HG02870 (cell line): Measurements from ENCODE around the gene BCAS2.
A peak's percentile ranks its signal among the peaks of the same experiment; 100 is the strongest.
"Not testable (repeated sequence)": the region's sequence is repeated elsewhere in the genome, so short reads cannot be mapped to it uniquely, and the experiment has no call there.

Source experiments
- ATAC-seq: cut with Tn5 transposase; IDR thresholded peaks from one replicate; pipeline ENCODE4 v1.9.1; 2021; ENCODE audit warnings: mild to moderate bottlenecking, moderate library complexity; ENCODE audit not compliant: unreplicated experiment

Gene BCAS2

GRCh38 chr1:114581335-114582287 is at the start of gene BCAS2:
TSS of gene BCAS2 (minus strand) at chr1:114581615. CDS start at chr1:114581591, 24 bp downstream.
- ATAC-seq: peak; percentile 99

DNA sequence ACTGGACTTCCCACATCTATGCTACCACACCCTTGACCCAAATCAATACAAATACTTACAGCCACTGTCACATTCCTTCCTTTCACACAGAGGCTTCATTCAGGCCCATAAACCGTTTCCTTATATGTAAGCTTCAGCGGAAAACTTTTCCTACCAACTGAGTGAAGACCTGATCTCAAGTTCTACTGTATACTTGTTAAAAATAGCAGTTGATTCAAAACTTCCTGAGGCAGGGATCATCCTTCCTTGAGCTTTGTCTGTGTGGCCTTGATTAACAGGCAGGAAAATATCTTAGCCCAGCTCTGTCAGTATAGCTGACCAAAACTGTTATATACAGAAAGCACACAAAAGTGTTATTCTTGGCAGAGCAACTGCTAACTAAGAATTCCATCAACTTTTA is 45.7 kb upstream of the BCAS2 start:
- no peak for ATAC-seq

GRCh38 chr1:114623364-114623763 is 41.9 kb upstream of the BCAS2 start:
- ATAC-seq: no peak

- no peak for ATAC-seq
These were observed 39.0 kb upstream of the BCAS2 start for GRCh38 chr1:114620419-114620818.

DNA sequence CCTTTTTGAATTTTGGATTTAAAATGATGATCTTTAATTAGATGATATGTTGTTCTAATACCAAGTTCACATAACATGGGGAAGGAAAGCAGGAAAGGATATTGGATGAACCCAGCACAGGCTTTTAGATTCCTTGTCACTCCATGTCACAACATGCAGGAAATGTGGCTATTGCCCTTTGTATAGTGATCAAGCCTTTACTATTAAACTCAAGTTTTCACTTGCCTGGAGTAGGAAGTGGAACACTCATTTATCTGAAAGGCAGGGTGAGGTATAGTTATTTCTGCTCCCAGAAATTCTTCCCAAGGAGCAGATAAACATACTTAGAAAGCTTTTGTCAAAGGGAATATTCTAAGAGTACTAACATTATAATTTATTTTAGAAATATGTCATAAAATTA is 37.2 kb upstream of the BCAS2 start:
- ATAC-seq: no peak

DNA sequence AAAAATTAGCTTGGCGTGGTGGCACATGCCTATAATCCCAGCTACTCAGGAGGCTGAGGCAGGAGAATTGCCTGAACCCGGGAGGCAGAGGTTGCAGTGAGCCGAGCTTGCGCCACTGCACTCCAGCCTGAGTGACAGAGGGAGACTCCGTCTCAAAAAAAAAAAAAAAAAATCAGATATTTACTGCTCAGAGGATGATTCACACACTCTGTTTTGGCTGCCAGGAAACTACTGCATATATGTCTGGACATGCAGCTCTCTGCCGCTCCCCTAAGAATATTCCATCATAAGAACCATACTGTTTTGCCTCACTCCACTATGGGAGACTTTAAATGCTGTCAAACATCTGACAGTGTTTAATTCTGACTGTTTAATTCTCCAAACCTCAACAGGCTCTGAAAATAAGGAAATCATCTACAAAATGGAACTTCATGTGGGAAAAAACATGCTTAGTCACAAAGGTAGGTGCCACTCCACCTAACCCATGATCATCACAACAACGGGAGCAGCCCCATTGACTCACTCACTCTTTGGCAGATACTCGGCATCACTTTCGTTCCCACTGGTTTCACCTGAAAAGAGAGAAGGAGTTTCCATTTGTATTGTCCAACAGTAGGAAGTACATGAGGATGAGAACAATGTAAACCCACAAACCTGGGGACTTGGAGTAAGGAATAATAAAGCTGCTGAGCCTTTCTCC is 29.3 kb upstream of the BCAS2 start:
- no peak for ATAC-seq

DNA sequence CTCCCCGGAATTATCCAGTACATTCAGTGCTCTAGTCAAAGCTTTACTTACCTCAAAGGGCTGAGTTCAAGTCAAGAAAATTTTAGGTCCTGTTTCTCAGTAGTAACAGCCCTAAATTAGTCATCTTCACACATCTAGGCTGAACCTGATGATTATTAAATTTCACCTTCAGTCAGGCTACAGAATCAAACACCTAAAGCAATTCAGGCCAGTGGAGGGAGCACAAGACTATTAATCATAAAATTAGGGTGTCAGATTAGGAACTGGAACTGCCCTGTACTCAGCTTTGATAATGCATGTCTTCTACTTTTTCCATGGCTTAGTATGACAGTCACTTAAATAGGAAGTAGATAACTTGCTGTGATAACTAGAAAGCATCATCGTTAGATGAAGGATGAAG is 28.4 kb upstream of the BCAS2 start:
- ATAC-seq: no peak

DNA sequence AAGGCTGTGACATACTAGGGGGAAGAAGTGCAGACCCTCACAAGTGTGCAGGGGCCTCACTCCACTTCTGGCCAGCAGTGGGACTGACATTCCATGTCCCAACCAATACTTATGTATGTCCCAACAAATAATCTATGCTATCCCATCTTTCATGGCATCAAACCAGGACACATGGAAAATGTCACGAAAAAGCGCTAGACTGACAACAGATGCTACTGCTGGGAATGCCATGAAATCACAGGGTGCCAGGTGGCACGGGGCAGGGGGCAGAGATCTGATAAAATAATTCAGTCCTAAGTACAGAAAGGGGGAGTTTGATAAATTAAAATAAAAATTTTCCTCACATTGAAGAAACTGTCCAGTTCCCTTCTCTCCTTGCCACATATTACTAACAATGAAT is 27.6 kb upstream of the BCAS2 start:
- no peak for ATAC-seq

GRCh38 chr1:114607223-114607622 is 25.8 kb upstream of the BCAS2 start:
- no peak for ATAC-seq

DNA sequence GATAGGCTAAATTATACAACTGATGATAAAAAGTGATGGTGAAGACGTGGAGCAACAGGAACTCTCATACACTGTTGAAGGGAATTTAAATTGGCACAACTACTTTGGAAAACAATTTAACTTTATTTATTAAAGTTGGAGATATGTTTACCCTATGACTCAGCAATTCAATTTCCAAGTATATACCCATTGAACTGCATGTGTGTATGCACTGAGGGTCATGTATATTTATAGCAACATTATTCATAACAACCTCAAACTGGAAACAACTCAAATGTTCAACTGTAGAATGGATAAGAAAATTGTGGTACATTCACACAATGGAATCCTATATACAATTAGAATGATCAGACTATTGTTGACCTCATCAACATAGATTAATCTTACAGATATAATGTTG is 16.5 kb upstream of the BCAS2 start:
- no peak for ATAC-seq

DNA sequence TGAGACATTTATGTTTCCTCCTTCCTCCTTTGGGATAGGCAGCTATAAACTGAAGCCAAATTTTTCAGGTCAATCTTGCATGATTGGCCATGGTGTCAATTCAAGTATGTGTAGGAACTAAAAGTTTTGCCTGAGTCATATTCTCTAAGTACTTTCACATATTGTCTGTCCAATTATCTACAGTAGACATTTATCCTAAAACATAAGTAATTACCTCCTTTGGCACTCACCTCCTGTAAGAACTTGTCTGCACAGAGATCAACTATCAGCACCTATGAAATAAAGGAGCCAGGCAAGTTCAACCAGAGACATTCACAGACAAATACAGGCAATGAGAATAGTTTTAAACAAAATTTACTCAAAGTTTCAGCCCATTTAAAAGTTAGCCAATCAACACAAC is 14.2 kb upstream of the BCAS2 start:
- ATAC-seq: no peak

- ATAC-seq: no peak
These were observed 12.6 kb upstream of the BCAS2 start for GRCh38 chr1:114594046-114594445.

GRCh38 chr1:114589122-114589521 is 7.7 kb upstream of the BCAS2 start:
- no peak for ATAC-seq

GRCh38 chr1:114588196-114588689 is 6.8 kb upstream of the BCAS2 start:
- ATAC-seq: no peak

- no peak for ATAC-seq
These were observed 6.0 kb upstream of the BCAS2 start for GRCh38 chr1:114587203-114587991.

- ATAC-seq: no peak
These were observed 5.2 kb upstream of the BCAS2 start for GRCh38 chr1:114586513-114587047.

GRCh38 chr1:114585231-114585630 is 3.8 kb upstream of the BCAS2 start:
- ATAC-seq: no peak

DNA sequence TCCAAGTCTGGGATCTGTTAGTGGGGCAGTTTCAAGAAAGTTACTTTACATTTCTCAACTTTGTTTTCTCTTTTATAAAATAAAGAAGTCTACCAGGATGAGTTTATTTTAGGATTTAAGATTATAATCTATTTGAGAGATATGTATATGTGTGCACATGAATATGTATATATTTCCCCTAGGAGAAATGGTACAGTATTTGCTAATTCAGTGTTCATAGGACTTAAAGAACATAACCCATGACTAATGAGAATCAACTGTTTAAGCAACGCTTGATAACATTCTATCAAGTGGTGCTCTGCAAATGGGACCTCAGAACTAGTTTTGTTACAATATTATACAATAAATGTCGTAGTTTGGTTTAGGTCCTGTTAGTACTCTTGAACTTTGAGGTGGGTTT is 7.0 kb downstream of the BCAS2 start:
- ATAC-seq: no peak

DNA sequence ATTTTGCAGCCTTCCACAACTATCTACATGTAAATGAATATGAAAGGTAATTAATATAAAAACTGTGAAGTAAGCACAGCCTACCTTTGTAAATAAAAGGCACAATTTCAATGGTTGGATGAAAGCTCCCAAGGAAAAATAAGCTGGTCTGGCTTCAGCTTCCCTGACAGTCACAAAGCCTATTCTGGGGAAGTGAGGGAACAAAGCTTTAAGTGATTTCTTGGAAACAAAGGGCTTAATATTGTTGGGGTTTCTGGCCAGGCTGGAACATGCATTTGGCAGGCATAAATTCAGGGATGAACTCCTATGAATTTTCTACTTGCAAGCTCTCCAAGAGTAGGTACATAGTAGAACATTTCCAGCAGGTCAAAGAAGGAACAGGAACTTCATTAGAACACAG is 17.3 kb downstream of the BCAS2 start:
- ATAC-seq: no peak

DNA sequence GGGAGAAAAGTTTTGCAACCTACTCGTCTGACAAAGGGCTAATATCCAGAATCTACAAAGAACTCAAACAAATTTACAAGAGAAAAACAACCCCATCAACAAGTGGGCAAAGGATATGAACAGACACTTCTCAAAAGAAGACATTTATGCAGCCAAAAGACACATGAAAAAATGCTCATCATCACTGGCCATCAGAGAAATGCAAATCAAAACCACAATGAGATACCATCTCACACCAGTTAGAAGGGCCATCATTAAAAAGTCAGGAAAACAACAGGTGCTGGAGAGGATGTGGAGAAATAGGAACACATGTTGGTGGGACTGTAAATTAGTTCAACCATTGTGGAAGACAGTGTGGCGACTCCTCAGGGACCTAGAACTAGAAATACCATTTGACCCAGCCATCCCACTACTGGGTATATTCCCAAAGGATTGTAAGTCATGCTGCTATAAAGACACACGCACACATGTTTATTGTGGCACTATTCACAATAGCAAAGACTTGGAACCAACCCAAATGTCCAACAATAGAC is 18.4 kb downstream of the BCAS2 start:
- ATAC-seq: not testable (repeated sequence)

DNA sequence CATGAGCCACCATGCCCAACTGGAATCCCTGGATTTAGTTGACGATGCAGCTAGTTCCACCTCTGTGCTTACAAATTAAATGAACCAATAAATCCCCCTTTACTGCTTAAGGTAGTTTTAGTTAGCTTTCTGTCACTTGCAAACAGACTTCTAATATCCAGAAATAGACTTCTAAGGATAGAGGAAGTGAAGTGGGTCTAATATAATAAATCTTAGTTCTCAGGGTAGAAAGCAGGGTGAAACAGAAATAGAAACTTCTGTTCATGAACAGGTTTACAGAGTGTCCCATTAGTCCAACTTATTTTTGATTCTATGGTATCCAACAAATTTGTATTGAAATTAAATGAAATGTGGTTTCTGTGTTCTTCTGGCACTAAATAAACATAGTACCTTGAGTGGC is 20.1 kb downstream of the BCAS2 start:
- ATAC-seq: no peak
